HS-5 (cell line): ENCODE measurements around the gene HAT1.
"Not testable (repeated sequence)": the region's sequence is repeated elsewhere in the genome, so short reads cannot be mapped to it uniquely, and the experiment has no call there.

Experiments used
- DNase-seq: peaks from one replicate; pipeline ENCODE4 v3.0.0-alpha.2; 2012; ENCODE audit warnings: low read depth

HAT1 gene, protein sequence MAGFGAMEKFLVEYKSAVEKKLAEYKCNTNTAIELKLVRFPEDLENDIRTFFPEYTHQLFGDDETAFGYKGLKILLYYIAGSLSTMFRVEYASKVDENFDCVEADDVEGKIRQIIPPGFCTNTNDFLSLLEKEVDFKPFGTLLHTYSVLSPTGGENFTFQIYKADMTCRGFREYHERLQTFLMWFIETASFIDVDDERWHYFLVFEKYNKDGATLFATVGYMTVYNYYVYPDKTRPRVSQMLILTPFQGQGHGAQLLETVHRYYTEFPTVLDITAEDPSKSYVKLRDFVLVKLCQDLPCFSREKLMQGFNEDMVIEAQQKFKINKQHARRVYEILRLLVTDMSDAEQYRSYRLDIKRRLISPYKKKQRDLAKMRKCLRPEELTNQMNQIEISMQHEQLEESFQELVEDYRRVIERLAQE

GRCh38 chr2:171922230-171923022 lies at the start of gene HAT1:
Gene HAT1, plus strand, starts transcription at chr2:171922461. Its CDS starts 40 bp downstream, at chr2:171922501.
- DNase-seq = peak; percentile 95

DNA sequence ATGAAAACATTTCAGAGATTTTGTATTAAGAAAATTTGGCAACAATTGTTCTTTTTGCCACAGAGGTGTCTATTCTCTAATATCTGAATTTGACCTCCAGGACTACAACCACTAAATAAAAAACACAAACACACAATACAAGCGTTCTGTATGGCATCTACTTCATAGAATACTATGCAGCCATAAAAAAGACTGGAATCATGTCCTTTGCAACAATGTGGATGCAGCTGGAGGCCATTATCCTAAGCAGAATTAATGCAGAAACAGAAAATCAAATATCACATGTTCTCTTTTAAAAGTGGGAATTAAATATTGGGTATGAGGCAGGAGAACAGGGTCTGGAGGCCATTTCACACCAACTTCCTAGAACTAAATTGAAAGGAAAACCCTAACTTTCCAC lies 47.7 kb upstream of the HAT1 start:
- DNase-seq = no peak

DNA sequence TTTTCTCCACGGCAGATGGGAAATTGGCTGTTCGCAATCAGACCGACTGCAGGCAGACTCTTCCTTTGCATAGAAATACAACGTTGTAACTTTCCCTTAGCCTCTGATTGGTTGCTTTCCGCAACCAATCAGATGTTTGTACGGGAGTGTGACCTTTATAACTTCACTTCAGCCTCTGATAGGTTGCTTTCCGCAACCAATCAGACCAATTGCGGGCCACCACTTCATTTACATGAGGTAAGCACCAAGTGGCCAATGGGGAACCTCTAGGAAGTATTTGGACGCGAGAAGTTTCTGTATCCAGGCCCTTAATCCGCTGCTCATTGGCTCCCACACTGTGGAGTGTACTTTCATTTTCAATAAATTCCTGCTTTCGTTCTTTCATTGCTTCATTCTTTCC lies 47.3 kb upstream of the HAT1 start:
- no peak for DNase-seq

DNA sequence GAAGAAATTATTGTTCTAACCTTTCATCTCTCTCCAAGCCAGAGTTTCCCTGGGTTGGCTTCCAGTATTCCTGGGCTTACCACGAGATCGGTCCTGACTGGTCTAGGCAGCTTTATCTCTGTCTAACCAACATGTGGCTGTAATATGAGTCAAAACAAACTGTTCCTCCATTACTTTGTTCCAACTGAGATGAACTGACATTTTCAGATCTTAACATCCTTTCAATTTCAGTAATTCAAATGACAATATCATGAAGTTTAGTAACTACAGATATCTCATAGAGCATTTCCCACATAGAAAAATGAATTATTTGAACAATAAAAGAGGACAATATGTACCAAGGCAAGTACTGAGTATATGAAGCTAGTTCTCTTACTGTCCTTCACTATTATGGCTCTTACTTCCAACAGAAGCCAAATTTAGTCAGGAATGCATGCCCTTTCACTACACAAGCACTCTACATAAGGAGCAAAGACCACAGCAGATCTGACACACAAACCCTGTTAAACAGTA lies 43.7 kb upstream of the HAT1 start:
- no peak for DNase-seq

DNA sequence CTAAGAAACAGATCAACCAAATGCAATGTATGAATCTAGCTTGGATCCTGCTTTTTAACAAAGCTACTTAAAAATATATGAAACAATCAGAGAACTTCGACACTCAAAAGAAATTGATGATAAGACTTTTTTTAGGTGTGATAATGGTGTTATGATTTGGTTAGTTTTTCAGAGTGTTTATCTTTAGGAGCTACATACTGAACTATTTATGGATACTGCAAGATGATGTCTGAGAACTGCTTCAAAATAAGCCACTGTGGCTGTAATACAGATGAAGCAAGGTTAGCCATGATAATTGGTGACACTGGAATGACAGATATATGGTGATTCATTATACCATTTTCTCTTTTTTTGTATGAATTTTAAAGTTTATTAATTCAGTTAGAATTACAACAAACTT lies 42.4 kb upstream of the HAT1 start:
- no peak for DNase-seq

DNA sequence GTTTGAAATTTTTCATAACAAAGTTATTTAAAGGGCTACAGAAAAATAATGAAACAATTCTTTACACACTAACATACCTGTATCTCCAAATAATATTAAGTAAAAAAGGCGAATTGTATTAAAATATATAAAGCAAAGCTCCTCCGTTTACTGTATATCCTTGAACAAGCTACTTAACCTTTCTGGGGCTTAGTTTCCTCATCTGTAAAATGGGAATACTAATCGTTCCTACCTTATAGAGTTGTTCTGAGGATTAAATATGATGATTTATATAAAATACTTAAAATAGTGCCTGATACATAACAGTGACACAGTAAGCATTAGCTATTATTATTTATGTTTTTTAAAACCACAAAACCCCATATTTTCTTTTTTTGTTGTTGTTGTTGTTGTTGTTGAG lies 41.5 kb upstream of the HAT1 start:
- no peak for DNase-seq

GRCh38 chr2:171882089-171882769 lies 40.0 kb upstream of the HAT1 start:
- no peak for DNase-seq

DNA sequence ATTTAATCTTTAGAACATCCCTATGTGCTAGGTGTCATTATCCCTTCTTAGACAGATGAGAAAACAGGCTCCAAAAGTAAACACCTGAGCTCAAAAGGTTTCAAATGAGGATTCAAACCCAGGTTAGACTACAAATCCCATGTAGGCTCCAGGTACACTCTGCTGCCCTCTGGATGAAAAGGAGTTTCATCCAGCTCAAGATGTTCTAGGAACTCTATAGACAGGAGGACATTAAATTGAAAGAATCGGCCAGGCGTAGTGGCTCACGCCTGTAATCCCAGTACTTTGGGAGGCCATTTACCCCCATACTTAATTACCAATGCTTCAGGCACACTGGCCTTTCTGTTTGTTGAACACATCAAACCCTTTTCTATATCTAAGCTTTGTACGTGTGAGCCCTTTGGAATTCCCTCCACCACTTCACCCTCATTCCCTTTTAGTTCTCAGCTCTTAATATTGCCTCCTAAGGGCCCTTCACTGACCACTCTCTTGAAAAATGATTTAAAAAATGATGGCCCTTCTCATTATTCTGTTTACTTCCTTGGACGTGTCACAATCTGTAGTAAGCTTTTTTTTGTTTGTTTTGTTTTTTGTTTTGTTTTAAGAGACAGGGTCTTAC lies 38.9 kb upstream of the HAT1 start:
- no peak for DNase-seq

GRCh38 chr2:171889333-171889732 lies 32.9 kb upstream of the HAT1 start:
- no peak for DNase-seq

DNA sequence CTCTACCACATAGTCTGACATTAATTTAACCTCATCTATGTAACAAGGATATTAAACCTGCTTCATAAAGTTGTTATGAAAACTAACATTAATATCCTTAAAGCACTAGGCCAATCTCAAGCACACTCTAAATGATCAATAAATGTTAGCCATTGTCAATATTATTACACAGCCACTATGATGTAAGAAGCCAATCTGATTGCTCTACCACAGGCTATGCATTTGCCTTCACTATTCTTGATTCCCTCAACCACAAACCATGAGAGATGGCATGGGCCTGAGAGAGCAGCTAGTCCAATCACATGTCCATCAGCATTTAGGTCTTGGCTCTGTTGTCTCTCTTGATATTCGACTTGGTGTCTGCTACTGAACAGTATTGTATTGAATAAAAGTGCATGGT lies 32.5 kb upstream of the HAT1 start:
- no peak for DNase-seq

GRCh38 chr2:171893196-171893823 lies 29.0 kb upstream of the HAT1 start:
- DNase-seq = no peak

GRCh38 chr2:171893824-171894611 lies 28.2 kb upstream of the HAT1 start, which contains the start of gene SLC25A12:
Gene SLC25A12, minus strand, starts transcription at chr2:171894244. Its CDS starts 30 bp downstream, at chr2:171894214.
- DNase-seq = peak; percentile 44

GRCh38 chr2:171894612-171894947 lies 27.7 kb upstream of the HAT1 start:
- no peak for DNase-seq

DNA sequence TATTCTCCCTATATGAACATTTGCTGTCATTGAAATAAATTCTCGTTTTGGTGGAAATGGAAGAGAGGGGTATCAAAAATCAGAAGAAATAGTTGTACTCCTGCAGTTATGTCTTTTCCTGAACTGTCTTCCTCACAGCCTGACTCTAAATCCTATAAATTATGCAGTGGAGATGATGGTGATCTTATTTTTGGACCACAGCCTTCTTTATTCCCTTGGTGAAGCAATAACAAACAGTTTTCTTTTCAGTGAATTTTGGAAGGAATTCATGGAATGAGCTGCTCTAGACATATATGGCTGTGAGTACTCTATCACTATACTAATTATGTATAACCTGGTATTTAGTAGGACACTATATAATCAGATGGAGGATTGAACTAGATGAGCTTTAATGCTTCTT lies 26.5 kb upstream of the HAT1 start:
- DNase-seq = no peak

- DNase-seq = not testable (repeated sequence)
Observed at GRCh38 chr2:171899623-171900282, 22.5 kb upstream of the HAT1 start.

DNA sequence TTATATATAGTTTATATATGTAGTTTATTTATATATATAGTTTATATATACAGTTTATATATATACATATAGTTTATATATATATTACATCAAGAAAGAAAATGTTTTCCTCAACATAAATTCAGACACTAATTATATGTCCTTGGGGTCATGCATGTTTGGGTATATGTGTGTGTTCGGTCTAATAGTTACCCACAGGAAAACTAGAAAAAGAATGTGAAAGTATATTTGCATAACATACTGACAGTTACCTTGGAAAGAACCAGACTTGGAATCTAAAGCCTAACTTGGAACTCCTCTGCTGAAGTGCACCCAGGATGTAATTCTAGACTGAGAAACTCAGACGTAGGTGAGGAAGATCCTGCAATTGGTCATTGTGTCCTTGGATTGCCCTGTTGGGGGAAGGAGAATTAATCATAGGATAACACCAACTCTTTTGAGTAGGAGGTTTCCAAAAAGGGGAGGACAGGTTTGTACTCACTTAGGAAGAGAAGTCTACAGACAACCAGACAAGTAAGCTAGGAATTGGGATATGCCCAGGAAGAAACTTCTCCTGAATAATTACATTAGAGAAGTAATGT lies 19.3 kb upstream of the HAT1 start:
- DNase-seq = no peak

- DNase-seq = no peak
Observed at GRCh38 chr2:171908235-171908634, 14.0 kb upstream of the HAT1 start.

DNA sequence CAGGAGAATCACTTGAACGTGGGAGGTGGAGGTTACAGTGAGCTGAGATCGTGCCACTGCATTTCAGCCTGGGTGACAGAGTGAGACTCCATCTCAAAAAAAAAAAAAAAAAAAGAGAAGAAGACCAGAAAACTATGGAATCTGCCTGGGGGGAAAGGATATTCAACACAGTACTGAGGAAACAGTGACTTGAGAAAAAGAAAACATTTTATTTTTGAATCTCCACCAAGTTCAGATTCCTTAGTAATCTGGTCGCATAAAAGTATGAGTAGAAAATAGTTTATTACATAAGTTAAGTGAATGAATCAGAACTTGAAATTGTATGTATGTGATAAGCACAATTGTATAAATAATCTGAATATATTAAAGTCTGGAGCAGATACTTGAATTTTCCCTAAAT lies 13.0 kb upstream of the HAT1 start:
- DNase-seq = no peak

GRCh38 chr2:171910494-171910893 lies 11.8 kb upstream of the HAT1 start:
- no peak for DNase-seq

DNA sequence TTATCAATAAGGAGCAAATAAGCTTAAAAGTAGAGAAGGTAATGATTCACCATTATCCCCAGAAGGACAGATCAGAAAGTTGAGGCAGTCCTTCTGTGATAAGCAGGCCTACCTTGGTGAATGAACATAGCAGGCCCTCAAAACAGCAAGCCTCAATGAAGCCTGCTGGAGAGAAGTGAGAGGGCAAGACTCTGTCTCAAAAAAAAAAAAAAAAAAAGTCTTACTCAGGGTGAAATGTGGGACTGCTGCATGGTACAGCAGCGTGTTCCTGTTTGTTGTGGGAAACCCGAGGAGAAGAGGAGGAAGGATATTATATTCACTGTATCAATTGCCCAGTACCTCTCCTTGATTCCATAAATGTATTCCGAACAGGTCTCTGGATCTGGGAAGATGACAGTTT lies 8.7 kb upstream of the HAT1 start:
- DNase-seq = no peak
